HG03558 (cell line): Measurements from ENCODE around the gene RBM38.
A peak's percentile ranks its signal among the peaks of the same experiment; 100 is the strongest.
"Not testable (repeated sequence)": the region's sequence is repeated elsewhere in the genome, so short reads cannot be mapped to it uniquely, and the experiment has no call there.

ENCODE experiments used
- ATAC-seq: cut with Tn5 transposase; IDR thresholded peaks from one replicate; pipeline ENCODE4 v1.9.1; 2021; ENCODE audit warnings: moderate number of reproducible peaks; ENCODE audit not compliant: unreplicated experiment; ENCODE audit errors: extremely low read depth

The RBM38 gene

DNA sequence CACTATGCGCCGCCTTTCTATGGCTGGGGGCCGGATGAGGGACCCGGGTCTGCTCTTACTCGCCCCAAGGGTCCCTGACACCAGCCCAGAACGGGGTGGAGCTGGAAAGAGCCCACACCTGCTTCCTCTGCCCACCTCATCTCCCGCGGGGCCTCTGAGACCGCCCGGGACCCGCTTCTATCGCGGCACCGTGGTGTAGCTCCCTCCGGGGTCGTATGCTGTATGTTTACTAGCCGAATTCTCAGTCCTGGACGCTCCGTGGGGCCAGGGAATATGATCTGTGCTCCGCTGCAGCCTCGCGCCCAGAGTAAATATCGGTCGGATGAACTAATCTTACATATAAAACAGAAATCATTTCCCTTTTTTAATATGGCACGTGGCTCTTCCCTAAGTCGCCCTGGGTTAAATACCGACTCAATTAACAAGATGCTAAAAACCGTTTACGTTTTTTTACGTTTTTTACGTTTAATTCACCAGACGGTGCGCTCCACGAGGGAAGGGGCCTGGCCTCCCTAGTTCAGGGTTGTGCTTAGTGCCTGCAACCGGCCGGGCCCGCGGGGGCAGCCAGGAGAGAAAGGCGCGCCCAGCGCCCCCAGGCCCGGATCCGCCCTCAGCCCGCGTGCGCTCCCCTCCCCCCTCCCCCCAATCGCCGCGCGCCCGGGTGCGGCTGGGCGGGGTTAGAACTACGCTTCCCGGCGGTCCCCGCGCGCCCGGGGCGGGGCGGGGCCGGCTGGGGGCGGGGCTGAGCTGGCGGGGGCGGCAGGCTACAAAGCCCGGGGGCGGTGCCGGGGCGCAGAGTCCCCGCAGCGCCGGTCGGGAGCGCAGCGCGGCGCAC is at the start of gene RBM38:
TSS of gene RBM38 (plus strand) at position 793 of the 835 bp plus-strand sequence. CDS start 186 bp downstream, outside the sequence.
- ATAC-seq: no peak

DNA sequence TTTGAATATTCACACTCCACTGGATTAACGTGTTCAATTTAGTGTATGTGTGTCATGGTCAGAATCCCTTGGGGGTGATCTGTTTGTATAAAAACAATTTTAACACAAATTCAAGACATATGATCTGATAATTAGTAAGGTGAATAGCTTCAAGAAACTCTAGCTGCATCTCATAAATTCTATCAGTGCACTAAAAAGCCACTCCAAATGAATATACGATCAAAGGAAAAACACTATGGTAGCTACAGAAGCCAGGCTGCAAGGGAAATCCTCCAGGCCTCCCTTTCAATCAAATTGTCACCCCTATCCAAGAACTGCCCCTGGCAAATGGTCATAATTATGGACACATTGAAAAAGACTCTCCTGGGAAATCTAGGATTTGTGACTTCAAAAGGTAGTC is 49.5 kb upstream of the RBM38 start:
- ATAC-seq: no peak

DNA sequence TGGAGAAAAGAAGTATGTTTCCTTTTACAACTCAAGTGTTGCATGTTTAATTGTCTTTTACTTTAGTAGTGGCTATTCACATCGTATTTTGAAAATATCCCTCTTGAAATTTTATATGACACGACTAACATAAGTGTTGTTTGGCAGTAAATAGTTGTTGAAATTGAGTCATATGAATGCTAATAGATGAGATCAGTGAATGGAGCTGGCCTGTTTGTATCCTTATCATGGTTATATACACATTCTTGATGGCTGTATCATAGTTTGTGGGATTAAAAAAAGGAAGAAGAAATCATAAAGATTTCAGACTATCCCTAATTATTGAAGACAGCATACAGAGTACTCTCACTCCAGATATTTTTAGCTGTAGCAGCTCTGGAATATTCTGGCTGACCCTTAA is 48.4 kb upstream of the RBM38 start:
- ATAC-seq: no peak

DNA sequence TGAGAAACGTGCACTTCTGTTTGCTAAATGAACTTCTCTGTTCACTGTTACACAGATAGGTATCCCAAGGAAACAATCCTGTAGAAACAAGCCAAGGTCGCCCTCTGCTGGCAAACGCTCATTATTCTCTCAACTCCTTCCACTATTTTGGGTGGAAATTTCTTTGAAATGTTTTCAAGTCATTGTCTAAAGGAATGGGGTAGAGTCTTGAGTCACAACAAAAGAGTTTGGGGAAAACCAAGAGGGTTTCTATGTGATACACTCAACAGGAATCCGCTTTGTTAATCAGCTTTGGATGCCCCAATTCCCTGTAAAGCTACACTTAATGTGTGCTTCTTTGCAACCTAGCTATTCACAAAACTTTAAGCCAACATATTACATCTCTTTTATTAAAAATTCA is 44.7 kb upstream of the RBM38 start:
- no peak for ATAC-seq

DNA sequence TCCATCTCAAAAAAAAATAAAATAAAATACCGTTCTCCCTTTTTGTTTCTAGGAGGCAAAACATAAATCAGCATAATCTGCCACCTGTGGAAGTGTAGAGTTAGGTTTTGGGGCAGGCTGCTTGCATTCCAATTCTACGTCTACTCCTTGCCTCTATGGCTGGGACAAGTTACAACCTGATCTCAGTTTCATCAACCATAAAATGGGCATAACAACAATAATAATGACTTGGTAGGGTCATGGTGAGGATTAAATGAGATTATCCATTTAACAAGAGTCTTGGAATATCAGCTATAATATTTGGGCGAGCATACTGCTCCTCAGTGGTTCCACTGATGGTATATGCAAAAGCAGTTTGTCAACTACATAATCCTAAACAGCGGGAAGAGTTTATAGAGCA is 43.8 kb upstream of the RBM38 start:
- ATAC-seq: no peak

DNA sequence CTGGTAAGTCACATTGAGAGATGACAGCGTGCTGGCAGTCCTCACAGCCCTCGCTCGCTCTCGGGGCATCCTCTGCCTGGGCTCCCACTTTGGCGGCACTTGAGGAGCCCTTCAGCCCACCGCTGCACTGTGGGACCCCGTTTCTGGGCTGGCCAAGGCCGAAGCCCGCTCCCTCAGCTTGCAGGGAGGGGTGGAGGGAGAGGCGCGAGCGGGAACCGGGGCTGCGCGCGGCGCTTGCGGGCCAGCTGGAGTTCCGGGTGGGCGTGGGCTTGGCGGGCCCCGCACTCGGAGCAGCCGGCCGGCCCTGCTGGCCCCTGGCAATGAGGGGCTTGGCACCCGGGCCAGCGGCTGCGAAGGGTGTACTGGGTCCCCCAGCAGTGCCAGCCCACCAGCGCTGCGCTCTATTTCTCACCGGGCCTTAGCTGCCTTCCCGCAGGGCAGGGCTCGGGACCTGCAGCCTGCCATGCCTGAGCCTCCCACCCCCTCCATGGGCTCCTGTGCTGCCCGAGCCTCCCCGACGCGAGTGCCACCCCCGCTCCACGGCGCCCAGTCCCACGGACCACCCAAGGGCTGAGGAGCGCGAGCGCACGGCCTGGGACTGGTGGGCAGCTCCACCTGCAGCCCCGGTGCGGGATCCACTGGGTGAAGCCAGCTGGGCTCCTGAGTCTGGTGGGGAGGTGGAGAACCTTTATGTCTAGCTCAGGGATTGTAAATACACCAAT is 42.8 kb upstream of the RBM38 start:
- not testable (repeated sequence) for ATAC-seq

DNA sequence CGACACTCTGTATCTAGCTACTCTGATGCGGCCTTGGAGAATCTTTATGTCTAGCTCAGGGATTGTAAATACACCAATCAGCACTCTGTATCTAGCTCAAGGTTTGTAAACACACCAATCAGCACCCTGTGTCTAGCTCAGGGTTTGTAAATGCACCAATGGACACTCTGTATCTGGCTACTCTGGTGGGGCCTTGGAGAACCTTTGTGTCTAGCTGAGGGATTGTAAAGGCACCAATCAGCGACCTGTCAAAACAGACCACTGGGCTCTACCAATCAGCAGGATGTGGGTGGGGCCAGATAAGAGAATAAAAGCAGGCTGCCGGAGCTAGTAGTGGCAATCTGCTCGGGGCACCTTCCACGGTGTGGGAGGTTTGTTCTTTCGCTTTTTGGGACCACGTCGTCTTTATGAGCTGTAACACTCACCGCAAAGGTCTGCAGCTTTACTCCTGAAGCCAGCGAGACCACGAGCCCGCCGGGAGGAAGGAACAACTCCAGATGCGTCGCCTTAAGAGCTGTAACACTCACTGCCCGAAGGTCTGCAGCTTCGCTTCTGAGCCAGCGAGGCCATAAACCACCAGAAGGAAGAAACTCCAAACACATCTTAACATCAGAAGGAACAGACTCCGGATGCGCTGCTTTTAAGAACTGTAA is 42.1 kb upstream of the RBM38 start:
- ATAC-seq: not testable (repeated sequence)

DNA sequence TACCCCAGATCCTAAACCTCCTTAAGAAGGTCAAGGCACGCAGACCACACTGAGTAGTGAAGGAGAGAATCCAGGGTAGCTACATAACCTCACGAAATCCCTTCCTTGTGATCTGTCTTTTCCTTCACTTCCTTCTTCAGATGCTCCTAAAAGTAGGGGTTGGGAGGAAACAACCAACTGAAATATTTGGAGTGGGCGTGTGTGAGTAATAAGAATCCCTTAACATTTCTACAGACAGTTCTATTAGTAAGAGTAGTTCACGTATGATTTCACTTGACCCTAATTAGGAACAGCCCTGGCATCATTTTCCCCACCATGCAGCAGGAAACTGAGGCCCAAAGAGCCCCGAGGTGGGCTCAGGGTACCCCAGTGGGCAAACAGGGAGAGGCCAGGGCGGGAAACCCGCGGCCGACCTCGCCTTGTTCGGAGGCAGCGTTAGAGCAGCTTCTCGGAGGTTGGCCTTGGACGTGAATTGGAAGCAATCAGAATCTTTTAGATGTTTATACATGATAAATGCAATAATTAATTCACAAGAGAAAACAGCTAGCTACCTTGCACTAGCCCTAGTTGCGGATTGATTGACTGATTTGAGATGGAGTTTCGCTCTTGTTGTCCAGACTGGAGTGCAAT is 41.0 kb upstream of the RBM38 start:
- ATAC-seq: no peak

DNA sequence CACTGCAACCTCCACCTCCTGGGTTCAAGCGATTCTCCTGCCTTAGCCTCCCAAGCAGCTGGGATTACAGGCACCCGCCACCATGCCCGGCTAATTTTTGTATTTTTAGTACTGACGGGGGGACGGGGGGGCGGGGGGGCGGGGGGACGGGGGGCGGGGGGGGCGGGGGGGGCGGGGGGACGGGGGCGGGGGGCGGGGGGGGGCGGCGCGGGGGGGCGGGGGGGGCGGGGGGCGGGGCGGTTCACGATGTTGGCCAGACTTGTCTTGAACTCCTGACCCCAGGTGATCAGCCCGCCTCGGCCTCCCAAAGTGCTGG is 40.5 kb upstream of the RBM38 start:
- not testable (repeated sequence) for ATAC-seq

DNA sequence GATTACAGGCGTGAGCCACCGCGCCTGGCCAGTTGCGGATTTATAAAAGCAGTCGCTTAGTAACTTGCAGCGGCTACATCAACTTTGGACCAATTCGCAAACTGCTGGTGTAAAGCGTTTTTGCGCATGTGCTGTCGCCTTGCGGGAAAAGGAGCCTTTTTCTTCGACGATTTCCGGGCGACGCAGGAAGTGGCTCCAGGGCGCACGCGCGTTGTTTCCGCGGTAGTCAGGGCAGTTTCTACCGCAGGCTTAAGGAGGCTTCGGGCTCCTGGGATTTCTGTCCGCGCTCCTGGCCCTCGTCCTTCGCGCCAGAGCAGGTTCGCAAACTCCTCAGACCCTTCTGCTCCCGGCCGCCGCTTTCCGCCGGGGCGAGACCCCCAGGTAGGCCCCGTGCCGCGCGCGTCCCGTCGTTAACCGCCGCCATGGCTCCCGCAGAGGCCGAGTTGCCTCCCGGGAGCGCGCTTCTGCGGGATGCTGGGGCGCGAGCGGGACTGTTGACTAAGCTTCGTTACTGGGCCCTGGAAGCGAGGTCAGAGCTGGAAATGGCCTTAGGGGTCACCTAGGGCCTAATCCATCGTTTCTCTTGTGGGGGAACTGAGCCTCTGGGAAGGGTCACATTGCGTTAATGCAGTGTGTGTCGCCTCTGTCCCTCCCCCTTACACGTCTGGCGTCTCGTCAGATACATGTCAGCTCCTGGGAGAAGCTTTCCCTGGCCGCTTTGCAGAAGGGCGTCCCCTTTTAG is 40.0 kb upstream of the RBM38 start, which contains the start of gene RAE1:
TSS of gene RAE1 (plus strand) at position 214 of the 742 bp plus-strand sequence. CDS start 2,784 bp downstream, outside the sequence.
- peak; percentile 39 for ATAC-seq

DNA sequence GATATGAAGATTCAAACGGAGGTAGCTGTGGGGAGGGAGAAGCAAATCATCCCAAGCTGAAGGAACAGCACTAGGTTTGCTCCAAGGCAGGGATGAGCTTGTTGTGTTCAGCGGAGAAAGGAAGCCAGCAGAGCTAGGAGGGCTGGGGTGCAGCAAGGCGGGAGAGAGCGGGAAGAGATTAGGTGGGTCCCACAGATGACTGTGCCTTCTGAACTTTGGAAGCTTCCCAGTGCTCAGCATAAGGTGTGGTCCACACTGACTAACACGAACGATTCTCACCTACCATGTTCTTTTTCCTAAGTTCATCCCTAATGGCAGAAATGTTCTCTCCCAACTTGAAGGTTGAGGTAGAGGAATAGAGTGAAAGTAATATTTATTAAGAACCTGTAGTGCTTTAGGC is 38.9 kb upstream of the RBM38 start:
- ATAC-seq: no peak

DNA sequence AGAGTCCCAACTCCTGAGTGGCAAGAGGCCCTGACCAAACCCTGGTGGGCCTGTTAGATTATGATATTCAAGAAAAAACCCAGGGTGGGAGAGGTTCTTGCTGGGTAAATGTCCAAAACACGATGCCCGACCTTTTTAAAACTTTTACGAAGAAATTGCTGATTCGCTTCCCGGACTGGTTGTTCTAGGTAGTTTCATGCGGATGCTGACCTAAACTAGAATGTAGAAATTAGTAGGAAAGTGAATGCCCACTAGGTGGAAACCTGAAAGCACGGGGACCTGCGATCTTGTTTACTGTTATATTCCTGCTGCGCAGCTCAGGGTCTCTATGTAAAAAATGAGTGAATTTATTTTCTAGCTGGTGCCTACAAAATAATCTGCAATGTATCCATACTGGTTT is 37.8 kb upstream of the RBM38 start:
- ATAC-seq: no peak

DNA sequence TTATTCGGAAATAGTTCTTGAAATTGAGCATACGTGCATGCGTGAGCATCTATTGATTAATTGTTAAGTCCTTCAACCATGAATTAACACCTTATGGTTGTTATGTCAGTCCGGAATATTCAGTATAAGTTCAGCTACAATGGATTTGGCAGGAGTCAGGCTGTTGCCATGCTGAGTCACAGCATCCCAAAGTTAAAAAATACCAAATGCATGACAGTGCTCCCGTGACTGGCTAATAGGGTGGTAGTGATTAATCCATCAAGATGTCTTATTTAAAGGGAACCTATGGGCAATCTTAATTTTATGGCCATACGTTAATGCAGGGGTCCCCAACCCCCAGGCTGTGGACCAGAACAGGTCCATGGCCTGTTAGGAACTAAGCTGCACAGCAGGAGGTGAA is 29.7 kb upstream of the RBM38 start:
- ATAC-seq: no peak

DNA sequence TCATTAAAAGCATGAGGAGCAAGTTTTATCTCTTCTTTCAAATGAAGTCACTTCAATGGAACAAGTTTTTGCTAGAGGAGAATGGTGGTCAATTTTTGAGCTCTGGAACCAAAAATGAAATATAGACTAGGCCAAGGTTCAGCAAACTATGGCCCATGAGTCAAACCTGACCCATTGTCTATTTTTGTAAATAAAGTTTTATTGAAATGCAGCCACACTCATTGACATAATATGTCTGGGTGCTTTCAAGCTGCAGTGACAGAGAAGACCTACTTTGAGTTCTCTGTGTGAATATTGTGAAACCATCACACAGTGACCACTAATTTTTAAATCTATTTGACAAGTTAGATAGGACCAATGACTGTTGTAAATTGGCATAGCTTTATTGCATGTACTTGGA is 26.7 kb upstream of the RBM38 start:
- ATAC-seq: no peak

DNA sequence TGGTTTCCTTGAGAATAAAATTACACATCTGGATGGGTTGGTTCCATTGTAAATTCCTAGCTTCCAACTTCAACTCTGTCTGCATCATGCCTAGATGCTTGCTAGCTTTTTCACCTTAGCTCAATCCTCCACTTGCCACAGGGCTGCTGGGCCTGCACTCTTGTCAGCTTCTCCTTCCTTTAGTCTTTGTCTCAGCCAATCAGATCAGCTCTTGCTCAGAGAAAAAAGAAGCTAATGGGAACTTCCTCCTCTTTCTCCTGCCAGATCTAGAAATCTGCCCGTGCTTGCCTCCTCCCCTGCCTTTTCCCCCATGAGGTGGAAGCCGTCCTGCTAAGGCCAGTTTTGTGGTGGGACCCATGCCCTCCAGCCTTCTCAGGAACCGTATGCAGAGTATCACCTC is 21.6 kb upstream of the RBM38 start:
- ATAC-seq: no peak

DNA sequence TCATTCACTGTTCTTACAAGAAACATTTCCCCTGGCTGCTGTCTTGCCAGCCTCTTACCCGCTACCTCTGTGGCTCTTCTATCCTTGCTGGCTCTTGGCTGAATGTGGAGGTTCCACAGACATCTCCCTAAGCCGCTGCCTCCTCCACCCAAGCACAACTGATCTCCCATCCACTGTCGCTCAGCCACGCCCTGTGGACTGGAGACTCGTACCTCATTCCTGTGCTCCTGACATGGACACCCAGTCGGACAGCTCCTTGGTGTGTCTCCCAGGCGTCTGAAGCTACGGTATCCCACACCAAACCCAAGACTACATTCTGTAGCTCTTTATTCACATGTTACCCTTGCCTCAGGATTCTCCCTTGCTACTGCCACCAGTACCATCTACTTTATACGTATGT is 20.9 kb upstream of the RBM38 start:
- ATAC-seq: no peak

DNA sequence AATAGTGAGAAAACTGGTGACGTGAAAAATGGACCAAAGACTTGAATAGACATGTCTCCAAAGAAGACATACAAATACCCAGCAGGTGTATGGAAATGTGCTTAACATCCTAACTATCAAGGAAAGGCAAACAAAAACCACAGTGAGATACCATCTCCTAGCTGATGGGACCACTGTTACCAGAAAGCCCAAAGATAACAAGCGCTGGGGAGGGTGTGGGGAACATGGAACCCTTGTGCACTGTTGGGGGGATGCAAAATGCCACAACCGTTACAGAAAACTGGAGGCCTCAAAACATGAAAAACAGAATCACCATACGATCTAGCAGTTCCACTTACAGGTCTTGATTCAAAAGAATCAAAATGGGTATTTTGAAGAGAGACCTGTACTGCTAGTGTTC is 19.8 kb upstream of the RBM38 start:
- no peak for ATAC-seq

DNA sequence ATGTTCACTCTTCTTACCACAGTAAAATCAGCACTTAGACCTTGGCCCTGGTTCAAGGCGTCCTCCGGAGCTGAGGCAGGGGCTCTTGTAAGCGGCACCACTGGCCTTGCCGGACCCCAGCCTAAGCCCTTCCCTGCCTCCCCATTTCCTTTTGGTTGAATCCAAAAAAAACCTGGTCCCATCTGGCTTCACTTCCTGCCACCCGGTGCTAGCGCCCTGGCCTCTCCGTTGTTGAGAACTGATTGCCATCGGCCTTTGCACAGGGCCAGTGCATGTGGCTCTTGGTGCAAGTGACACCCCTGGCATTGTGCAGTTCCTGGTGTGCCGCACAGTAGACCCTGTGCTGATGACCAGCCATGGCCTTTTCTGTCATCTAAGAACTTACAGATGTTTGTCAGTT is 19.0 kb upstream of the RBM38 start:
- ATAC-seq: no peak

DNA sequence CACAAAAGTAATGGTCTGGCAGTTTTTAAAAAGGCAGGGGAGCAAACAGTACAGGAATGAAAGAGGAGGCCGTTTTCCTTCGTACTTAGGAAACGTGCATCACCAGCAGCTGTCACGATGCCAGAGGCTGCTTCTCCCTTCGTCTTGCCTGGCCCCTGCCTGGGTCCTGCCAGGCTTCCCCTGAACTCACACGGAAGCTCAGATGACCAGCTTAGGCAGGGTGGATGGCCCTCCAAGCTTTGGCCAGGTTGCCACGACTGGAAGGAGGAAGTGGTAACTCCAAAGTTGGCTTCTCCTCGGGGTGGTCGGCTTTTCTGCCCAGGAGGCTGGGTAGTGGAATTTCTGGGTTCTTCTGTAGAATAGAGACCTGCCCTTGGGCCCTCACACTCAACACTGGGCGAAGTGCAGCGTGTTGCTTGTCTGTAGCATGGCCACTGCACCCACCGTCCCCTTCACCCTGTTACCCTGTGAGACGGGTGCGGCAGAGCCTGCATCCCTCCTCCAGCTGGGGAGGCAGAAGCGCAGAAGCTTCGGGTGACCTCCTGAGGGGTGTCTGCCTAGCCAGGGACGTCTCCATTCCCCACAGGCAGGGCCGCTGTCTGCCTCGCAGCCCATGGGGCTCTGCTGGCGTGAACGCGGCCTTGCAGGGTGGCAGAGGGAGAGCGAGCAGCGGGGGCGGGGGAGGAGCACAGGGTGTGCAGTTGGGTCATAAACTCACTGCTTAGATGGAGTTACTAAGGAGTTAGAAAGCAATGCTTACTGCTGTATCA is 18.4 kb upstream of the RBM38 start:
- no peak for ATAC-seq
